Measurements from ENCODE around the gene FERMT3. TPM values are rescaled to one million over a fixed set of nuclear protein-coding genes. Genes with fewer than 3 reads are reported as not detected.

FERMT3 gene
- total and polyA plus RNA-seq, 2 of the 13 experiments (the other 11 are each of a cell fraction or from before 2014, with no cell fraction given), result 0.29 TPM; not detected in 1

DNA sequence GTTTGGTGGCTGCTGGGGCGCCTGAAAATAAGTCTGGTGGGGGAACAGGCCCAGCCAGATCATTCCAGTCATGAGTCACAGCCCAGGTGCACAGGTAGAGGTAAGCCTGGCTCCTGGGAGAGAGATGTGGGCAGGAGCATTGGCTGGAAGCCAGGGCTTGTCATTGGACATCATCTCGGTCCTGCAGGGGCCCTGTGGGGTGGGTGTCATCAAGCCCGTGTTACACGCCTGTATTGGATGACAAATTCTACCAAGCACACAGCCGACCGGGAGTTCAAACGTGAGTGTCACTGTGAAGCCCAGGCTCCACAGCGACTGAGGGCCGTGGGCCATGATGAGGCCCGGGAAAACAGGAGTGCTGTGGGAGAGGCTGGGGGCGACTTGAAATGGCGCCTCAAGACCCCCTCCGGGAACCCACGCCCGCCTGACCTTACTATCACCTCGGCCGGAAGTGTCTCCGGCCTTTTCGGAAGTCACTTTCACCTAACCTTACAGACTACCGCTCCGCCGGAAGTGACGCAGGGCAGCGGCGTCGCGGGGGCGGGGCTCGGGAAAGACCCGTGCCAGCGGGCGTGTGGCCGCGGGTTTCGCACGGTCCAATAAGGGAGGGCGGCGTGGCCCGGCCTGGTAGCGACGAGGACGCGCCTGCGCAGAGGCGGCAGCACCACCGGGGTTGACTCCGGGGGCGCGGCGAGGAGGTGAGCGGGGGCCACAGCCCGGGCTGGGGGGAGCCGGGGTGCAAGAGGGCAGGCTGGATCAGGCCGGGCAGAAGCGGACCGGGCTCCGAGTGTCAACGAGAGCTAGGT, 34.1 kb downstream of the FERMT3 start, which contains the start of gene FKBP2 (continued):
- TF ChIP-seq ZNF124 (CRISPR knock-in tag; IDR thresholded peaks at IDR 0.05), result 0 out of 2 replicates have a peak, but pooled peaks have one; percentile 62
- TF ChIP-seq, protein P1, sequence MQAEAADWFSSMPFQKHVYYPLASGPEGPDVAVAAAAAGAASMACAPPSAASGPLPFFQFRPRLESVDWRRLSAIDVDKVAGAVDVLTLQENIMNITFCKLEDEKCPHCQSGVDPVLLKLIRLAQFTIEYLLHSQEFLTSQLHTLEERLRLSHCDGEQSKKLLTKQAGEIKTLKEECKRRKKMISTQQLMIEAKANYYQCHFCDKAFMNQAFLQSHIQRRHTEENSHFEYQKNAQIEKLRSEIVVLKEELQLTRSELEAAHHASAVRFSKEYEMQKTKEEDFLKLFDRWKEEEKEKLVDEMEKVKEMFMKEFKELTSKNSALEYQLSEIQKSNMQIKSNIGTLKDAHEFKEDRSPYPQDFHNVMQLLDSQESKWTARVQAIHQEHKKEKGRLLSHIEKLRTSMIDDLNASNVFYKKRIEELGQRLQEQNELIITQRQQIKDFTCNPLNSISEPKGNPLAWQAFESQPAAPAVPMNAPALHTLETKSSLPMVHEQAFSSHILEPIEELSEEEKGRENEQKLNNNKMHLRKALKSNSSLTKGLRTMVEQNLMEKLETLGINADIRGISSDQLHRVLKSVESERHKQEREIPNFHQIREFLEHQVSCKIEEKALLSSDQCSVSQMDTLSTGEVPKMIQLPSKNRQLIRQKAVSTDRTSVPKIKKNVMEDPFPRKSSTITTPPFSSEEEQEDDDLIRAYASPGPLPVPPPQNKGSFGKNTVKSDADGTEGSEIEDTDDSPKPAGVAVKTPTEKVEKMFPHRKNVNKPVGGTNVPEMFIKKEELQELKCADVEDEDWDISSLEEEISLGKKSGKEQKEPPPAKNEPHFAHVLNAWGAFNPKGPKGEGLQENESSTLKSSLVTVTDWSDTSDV (CRISPR knock-in tag; IDR thresholded peaks at IDR 0.05), result peak; percentile 38; the same call in 1 of the 2 replicates
- TF ChIP-seq GATA4 (IDR thresholded peaks at IDR 0.05; ENCODE audit: borderline replicate concordance, low read depth), result peak; percentile 77
- TF ChIP-seq, protein P2, sequence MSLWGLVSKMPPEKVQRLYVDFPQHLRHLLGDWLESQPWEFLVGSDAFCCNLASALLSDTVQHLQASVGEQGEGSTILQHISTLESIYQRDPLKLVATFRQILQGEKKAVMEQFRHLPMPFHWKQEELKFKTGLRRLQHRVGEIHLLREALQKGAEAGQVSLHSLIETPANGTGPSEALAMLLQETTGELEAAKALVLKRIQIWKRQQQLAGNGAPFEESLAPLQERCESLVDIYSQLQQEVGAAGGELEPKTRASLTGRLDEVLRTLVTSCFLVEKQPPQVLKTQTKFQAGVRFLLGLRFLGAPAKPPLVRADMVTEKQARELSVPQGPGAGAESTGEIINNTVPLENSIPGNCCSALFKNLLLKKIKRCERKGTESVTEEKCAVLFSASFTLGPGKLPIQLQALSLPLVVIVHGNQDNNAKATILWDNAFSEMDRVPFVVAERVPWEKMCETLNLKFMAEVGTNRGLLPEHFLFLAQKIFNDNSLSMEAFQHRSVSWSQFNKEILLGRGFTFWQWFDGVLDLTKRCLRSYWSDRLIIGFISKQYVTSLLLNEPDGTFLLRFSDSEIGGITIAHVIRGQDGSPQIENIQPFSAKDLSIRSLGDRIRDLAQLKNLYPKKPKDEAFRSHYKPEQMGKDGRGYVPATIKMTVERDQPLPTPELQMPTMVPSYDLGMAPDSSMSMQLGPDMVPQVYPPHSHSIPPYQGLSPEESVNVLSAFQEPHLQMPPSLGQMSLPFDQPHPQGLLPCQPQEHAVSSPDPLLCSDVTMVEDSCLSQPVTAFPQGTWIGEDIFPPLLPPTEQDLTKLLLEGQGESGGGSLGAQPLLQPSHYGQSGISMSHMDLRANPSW (CRISPR knock-in tag; IDR thresholded peaks at IDR 0.05; ENCODE audit: borderline replicate concordance), result peak; percentile 53; the same call in 1 of the 2 replicates
- peak; percentile 51 for TF ChIP-seq SRSF1 (optimal IDR thresholded peaks at IDR 0.05; ENCODE audit: low read depth, low read length)
- TF ChIP-seq, protein P3, sequence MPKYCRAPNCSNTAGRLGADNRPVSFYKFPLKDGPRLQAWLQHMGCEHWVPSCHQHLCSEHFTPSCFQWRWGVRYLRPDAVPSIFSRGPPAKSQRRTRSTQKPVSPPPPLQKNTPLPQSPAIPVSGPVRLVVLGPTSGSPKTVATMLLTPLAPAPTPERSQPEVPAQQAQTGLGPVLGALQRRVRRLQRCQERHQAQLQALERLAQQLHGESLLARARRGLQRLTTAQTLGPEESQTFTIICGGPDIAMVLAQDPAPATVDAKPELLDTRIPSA (CRISPR knock-in tag; IDR thresholded peaks at IDR 0.05; ENCODE audit: borderline replicate concordance), result peak; percentile 71; the same call in 1 of the 2 replicates
- TF ChIP-seq, protein P4, sequence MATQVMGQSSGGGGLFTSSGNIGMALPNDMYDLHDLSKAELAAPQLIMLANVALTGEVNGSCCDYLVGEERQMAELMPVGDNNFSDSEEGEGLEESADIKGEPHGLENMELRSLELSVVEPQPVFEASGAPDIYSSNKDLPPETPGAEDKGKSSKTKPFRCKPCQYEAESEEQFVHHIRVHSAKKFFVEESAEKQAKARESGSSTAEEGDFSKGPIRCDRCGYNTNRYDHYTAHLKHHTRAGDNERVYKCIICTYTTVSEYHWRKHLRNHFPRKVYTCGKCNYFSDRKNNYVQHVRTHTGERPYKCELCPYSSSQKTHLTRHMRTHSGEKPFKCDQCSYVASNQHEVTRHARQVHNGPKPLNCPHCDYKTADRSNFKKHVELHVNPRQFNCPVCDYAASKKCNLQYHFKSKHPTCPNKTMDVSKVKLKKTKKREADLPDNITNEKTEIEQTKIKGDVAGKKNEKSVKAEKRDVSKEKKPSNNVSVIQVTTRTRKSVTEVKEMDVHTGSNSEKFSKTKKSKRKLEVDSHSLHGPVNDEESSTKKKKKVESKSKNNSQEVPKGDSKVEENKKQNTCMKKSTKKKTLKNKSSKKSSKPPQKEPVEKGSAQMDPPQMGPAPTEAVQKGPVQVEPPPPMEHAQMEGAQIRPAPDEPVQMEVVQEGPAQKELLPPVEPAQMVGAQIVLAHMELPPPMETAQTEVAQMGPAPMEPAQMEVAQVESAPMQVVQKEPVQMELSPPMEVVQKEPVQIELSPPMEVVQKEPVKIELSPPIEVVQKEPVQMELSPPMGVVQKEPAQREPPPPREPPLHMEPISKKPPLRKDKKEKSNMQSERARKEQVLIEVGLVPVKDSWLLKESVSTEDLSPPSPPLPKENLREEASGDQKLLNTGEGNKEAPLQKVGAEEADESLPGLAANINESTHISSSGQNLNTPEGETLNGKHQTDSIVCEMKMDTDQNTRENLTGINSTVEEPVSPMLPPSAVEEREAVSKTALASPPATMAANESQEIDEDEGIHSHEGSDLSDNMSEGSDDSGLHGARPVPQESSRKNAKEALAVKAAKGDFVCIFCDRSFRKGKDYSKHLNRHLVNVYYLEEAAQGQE (IDR thresholded peaks at IDR 0.05; ENCODE audit: borderline replicate concordance in 1 of 2, low read depth in 1 of 2, low read length in 2 of 2), result peak in 1 of 2 experiments; percentile 71; a peak in 1 of 4 replicates
- 0 out of 2 replicates have a peak, but pooled peaks have one; percentile 36 for TF ChIP-seq ZNF777 (CRISPR knock-in tag; IDR thresholded peaks at IDR 0.05)
- peak; percentile 97 for TF ChIP-seq GABPB1 (CRISPR knock-in tag; IDR thresholded peaks at IDR 0.05)
- TF ChIP-seq, protein P5, sequence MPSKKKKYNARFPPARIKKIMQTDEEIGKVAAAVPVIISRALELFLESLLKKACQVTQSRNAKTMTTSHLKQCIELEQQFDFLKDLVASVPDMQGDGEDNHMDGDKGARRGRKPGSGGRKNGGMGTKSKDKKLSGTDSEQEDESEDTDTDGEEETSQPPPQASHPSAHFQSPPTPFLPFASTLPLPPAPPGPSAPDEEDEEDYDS (CRISPR knock-in tag; IDR thresholded peaks at IDR 0.05), result peak; percentile 78; the same call in 1 of the 2 replicates
- peak; percentile 92 for TF ChIP-seq AGO1 (IDR thresholded peaks at IDR 0.05; ENCODE audit: low read depth, low read length, poor library complexity, severe bottlenecking)
- peak; percentile 23; the same call in 1 of the 2 replicates for TF ChIP-seq ZNF749 (CRISPR knock-in tag; IDR thresholded peaks at IDR 0.05; ENCODE audit: borderline replicate concordance)
- no peak for TF ChIP-seq DNMT3B (CRISPR knock-in tag; conservative IDR thresholded peaks at IDR 0.05)
- TF ChIP-seq ZBTB7A (CRISPR knock-in tag; IDR thresholded peaks at IDR 0.05), result peak; percentile 77
- TF ChIP-seq, protein P6, sequence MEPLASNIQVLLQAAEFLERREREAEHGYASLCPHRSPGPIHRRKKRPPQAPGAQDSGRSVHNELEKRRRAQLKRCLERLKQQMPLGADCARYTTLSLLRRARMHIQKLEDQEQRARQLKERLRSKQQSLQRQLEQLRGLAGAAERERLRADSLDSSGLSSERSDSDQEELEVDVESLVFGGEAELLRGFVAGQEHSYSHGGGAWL (CRISPR knock-in tag; IDR thresholded peaks at IDR 0.05), result no peak; the same call in 1 of the 2 replicates
- TF ChIP-seq KDM4B (CRISPR knock-in tag; IDR thresholded peaks at IDR 0.05), result no peak
- TF ChIP-seq PHF21A (CRISPR knock-in tag; IDR thresholded peaks at IDR 0.05), result peak; percentile 54
